ENCODE measurements around the gene MFAP4.

The MFAP4 gene

GRCh38 chr17:19408346-19408710 is 21.3 kb upstream of the MFAP4 start:
- Histone ChIP-seq H3K36me3 (no peaks in the 10 kb centered on the region), H3K4me1 (no peaks in the 10 kb centered on the region), H3K27me3 (no peaks in the 10 kb centered on the region), H3K9me3 (no peaks in the 10 kb centered on the region), H3K4me3 (ENCODE audit: low read depth, low read length) (no peak overlapping the region)
- no peak for DNase-seq
- no peak for TF ChIP-seq CTCF (IDR thresholded peaks at IDR 0.05; ENCODE audit: low read depth, low read length)

- no peak for DNase-seq
- no peaks in the 10 kb centered on the region for H3K4me1 ChIP-seq
- no peaks in the 10 kb centered on the region for H3K36me3 ChIP-seq
- H3K9me3 ChIP-seq, result no peaks in the 10 kb centered on the region
- H3K27me3 ChIP-seq, result no peaks in the 10 kb centered on the region
- no peak overlapping the region for H3K4me3 ChIP-seq (ENCODE audit: low read depth, low read length)
- TF ChIP-seq CTCF (IDR thresholded peaks at IDR 0.05; ENCODE audit: low read depth, low read length), result no peak
Observed at GRCh38 chr17:19407601-19408345, 20.8 kb upstream of the MFAP4 start.

- no peaks in the 10 kb centered on the region for H3K4me1 ChIP-seq
- no peaks in the 10 kb centered on the region for H3K27me3 ChIP-seq
- TF ChIP-seq CTCF (IDR thresholded peaks at IDR 0.05; ENCODE audit: low read depth, low read length), result no peak
- no peak overlapping the region for H3K4me3 ChIP-seq (ENCODE audit: low read depth, low read length)
- no peaks in the 10 kb centered on the region for H3K36me3 ChIP-seq
- no peaks in the 10 kb centered on the region for H3K9me3 ChIP-seq
- no peak for DNase-seq
Observed at GRCh38 chr17:19405114-19405513, 18.1 kb upstream of the MFAP4 start.

GRCh38 chr17:19404264-19404663 is 17.3 kb upstream of the MFAP4 start:
- Histone ChIP-seq H3K27me3 (no peaks in the 10 kb centered on the region), H3K36me3 (no peaks in the 10 kb centered on the region), H3K4me3 (ENCODE audit: low read depth, low read length) (no peak overlapping the region), H3K9me3 (no peaks in the 10 kb centered on the region), H3K4me1 (no peaks in the 10 kb centered on the region)
- DNase-seq, result no peak
- no peak for TF ChIP-seq CTCF (IDR thresholded peaks at IDR 0.05; ENCODE audit: low read depth, low read length)

- no peak overlapping the region for H3K4me3 ChIP-seq (ENCODE audit: low read depth, low read length)
- no peaks in the 10 kb centered on the region for H3K27me3 ChIP-seq
- DNase-seq, result no peak
- H3K4me1 ChIP-seq, result no peaks in the 10 kb centered on the region
- no peaks in the 10 kb centered on the region for H3K9me3 ChIP-seq
- no peaks in the 10 kb centered on the region for H3K36me3 ChIP-seq
- no peak for TF ChIP-seq CTCF (IDR thresholded peaks at IDR 0.05; ENCODE audit: low read depth, low read length)
Observed at GRCh38 chr17:19403021-19403420, 16.0 kb upstream of the MFAP4 start.

GRCh38 chr17:19402171-19402570 is 15.2 kb upstream of the MFAP4 start:
- no peaks in the 10 kb centered on the region for H3K9me3 ChIP-seq
- DNase-seq, result no peak
- TF ChIP-seq CTCF (IDR thresholded peaks at IDR 0.05; ENCODE audit: low read depth, low read length), result no peak
- H3K4me1 ChIP-seq, result no peaks in the 10 kb centered on the region
- H3K27me3 ChIP-seq, result no peaks in the 10 kb centered on the region
- no peak overlapping the region for H3K4me3 ChIP-seq (ENCODE audit: low read depth, low read length)
- H3K36me3 ChIP-seq, result no peaks in the 10 kb centered on the region
